Measurements from ENCODE around the gene ANKRD28.
"Not testable (repeated sequence)": the region's sequence is repeated elsewhere in the genome, so short reads cannot be mapped to it uniquely, and the experiment has no call there.

ANKRD28 gene

GRCh38 chr3:15845475-15845874, 47.7 kb upstream of the ANKRD28 start:
- no peaks in the 10 kb centered on the region for H3K27me3 ChIP-seq (replicated peaks; ENCODE audit: insufficient read depth, low read length)
- no peak overlapping the region for H3K4me2 ChIP-seq (ENCODE audit: low read depth, low read length)
- H2AFZ ChIP-seq (ENCODE audit: low read length), result no peak overlapping the region
- no peak overlapping the region for H3K4me3 ChIP-seq (ENCODE audit: low read length)
- H3K79me2 ChIP-seq (ENCODE audit: low read length), result peaks cover 97% of the 10 kb centered on the region
- H4K20me1 ChIP-seq (ENCODE audit: insufficient read depth, low read length), result no peaks in the 10 kb centered on the region; the same call in 1 of the 2 replicates
- no peaks in the 10 kb centered on the region for H3K9me2 ChIP-seq (replicated peaks; ENCODE audit: insufficient read depth, low read length)
- no peak overlapping the region for H3K27ac ChIP-seq (ENCODE audit: low read length)
- no peak overlapping the region for H3K9ac ChIP-seq (ENCODE audit: low read length)
- H3F3A ChIP-seq (ENCODE audit: insufficient read depth, low read length), result no peaks in the 10 kb centered on the region
- DNase-seq, result peak; percentile 48
- H3K9me3 ChIP-seq (replicated peaks; ENCODE audit: insufficient read depth, low read length), result no peaks in the 10 kb centered on the region
- TF ChIP-seq EZH2 (optimal IDR thresholded peaks at IDR 0.05; ENCODE audit: low read depth, low read length) (no peak), EZH2phosphoT487 (IDR thresholded peaks at IDR 0.05; ENCODE audit: low read length) (no peak)
- TF ChIP-seq, protein P1, sequence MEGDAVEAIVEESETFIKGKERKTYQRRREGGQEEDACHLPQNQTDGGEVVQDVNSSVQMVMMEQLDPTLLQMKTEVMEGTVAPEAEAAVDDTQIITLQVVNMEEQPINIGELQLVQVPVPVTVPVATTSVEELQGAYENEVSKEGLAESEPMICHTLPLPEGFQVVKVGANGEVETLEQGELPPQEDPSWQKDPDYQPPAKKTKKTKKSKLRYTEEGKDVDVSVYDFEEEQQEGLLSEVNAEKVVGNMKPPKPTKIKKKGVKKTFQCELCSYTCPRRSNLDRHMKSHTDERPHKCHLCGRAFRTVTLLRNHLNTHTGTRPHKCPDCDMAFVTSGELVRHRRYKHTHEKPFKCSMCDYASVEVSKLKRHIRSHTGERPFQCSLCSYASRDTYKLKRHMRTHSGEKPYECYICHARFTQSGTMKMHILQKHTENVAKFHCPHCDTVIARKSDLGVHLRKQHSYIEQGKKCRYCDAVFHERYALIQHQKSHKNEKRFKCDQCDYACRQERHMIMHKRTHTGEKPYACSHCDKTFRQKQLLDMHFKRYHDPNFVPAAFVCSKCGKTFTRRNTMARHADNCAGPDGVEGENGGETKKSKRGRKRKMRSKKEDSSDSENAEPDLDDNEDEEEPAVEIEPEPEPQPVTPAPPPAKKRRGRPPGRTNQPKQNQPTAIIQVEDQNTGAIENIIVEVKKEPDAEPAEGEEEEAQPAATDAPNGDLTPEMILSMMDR (IDR thresholded peaks at IDR 0.05; ENCODE audit: low read length), result no peak
- no peaks in the 10 kb centered on the region for H3K36me3 ChIP-seq (replicated peaks; ENCODE audit: insufficient read depth, low read length)
- peaks cover 21% of the 10 kb centered on the region; the same call in 1 of the 2 replicates for H3K4me1 ChIP-seq (ENCODE audit: low read length)

GRCh38 chr3:15844889-15845288, 47.1 kb upstream of the ANKRD28 start:
- DNase-seq, result no peak
- H4K20me1 ChIP-seq (ENCODE audit: insufficient read depth, low read length), result no peaks in the 10 kb centered on the region; the same call in 1 of the 2 replicates
- H3K9ac ChIP-seq (ENCODE audit: low read length), result no peak overlapping the region
- peaks cover 99% of the 10 kb centered on the region for H3K79me2 ChIP-seq (ENCODE audit: low read length)
- no peaks in the 10 kb centered on the region for H3K9me2 ChIP-seq (replicated peaks; ENCODE audit: insufficient read depth, low read length)
- H3K27me3 ChIP-seq (replicated peaks; ENCODE audit: insufficient read depth, low read length), result no peaks in the 10 kb centered on the region
- no peak overlapping the region for H3K27ac ChIP-seq (ENCODE audit: low read length)
- no peak overlapping the region for H2AFZ ChIP-seq (ENCODE audit: low read length)
- H3F3A ChIP-seq (ENCODE audit: insufficient read depth, low read length), result no peaks in the 10 kb centered on the region
- peaks cover 21% of the 10 kb centered on the region; the same call in 1 of the 2 replicates for H3K4me1 ChIP-seq (ENCODE audit: low read length)
- H3K4me3 ChIP-seq (ENCODE audit: low read length), result no peak overlapping the region
- H3K9me3 ChIP-seq (replicated peaks; ENCODE audit: insufficient read depth, low read length), result no peaks in the 10 kb centered on the region
- TF ChIP-seq, protein P1 (IDR thresholded peaks at IDR 0.05; ENCODE audit: low read length), result no peak
- no peak for TF ChIP-seq EZH2 (optimal IDR thresholded peaks at IDR 0.05; ENCODE audit: low read depth, low read length)
- TF ChIP-seq EZH2phosphoT487 (IDR thresholded peaks at IDR 0.05; ENCODE audit: low read length), result no peak
- no peak overlapping the region for H3K4me2 ChIP-seq (ENCODE audit: low read depth, low read length)
- H3K36me3 ChIP-seq (replicated peaks; ENCODE audit: insufficient read depth, low read length), result no peaks in the 10 kb centered on the region

- not testable (repeated sequence) for H3K4me3 ChIP-seq (ENCODE audit: low read length); H3K4me2 ChIP-seq (ENCODE audit: low read depth, low read length); H3K9me3 ChIP-seq (replicated peaks; ENCODE audit: insufficient read depth, low read length); H2AFZ ChIP-seq (ENCODE audit: low read length); DNase-seq; H3K9ac ChIP-seq (ENCODE audit: low read length); H4K20me1 ChIP-seq (ENCODE audit: insufficient read depth, low read length); H3F3A ChIP-seq (ENCODE audit: insufficient read depth, low read length); H3K27me3 ChIP-seq (replicated peaks; ENCODE audit: insufficient read depth, low read length); H3K9me2 ChIP-seq (replicated peaks; ENCODE audit: insufficient read depth, low read length); H3K27ac ChIP-seq (ENCODE audit: low read length); H3K36me3 ChIP-seq (replicated peaks; ENCODE audit: insufficient read depth, low read length)
- peaks cover 16% of the 10 kb centered on the region; the same call in 1 of the 2 replicates for H3K4me1 ChIP-seq (ENCODE audit: low read length)
- H3K79me2 ChIP-seq (ENCODE audit: low read length), result peaks cover 99% of the 10 kb centered on the region
These were observed 43.6 kb upstream of the ANKRD28 start for GRCh38 chr3:15841091-15841973.

DNA sequence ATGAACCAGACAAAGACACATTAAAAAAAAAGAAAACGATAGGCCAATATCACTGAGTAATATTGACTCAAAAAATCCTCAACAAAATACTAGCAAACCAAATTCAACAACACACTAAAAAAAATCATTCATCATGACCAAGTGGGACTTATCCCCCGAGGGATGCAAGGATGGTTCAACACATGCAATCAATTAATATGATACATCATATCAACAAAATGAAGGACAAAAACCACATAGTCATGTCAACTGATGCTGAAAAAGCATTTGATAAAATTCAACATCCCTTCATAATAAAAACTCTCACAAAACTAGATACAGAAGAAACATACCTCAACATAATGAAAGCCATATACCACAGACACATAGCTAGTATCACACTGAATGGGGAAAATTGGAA, 41.8 kb upstream of the ANKRD28 start:
- Histone ChIP-seq H3K9ac (ENCODE audit: low read length) (no peak overlapping the region), H3K4me3 (ENCODE audit: low read length) (no peak overlapping the region), H3K4me2 (ENCODE audit: low read depth, low read length) (no peak overlapping the region), H3K27me3 (replicated peaks; ENCODE audit: insufficient read depth, low read length) (no peaks in the 10 kb centered on the region), H2AFZ (ENCODE audit: low read length) (no peak overlapping the region), H3K9me3 (replicated peaks; ENCODE audit: insufficient read depth, low read length) (no peaks in the 10 kb centered on the region), H3K79me2 (ENCODE audit: low read length) (peaks cover 97% of the 10 kb centered on the region), H3K36me3 (replicated peaks; ENCODE audit: insufficient read depth, low read length) (no peaks in the 10 kb centered on the region), H3K27ac (ENCODE audit: low read length) (no peak overlapping the region), H3K9me2 (replicated peaks; ENCODE audit: insufficient read depth, low read length) (no peaks in the 10 kb centered on the region), H3F3A (ENCODE audit: insufficient read depth, low read length) (no peaks in the 10 kb centered on the region), H3K4me1 (ENCODE audit: low read length) (peaks cover 4% of the 10 kb centered on the region; the same call in 1 of the 2 replicates), H4K20me1 (ENCODE audit: insufficient read depth, low read length) (peaks cover 7% of the 10 kb centered on the region)
- TF ChIP-seq EZH2phosphoT487 (IDR thresholded peaks at IDR 0.05; ENCODE audit: low read length), result no peak
- TF ChIP-seq EZH2 (optimal IDR thresholded peaks at IDR 0.05; ENCODE audit: low read depth, low read length), result no peak
- TF ChIP-seq, protein P1 (IDR thresholded peaks at IDR 0.05; ENCODE audit: low read length), result no peak
- no peak for DNase-seq
